Trophoblast cell (in vitro differentiated cells and primary cell): ENCODE data around the gene MYOG.

Experiments
- DNase-seq, 2 donors: peaks; one replicate each; pipeline ENCODE4 v3.0.0-alpha.2; 2016
- H2AFZ ChIP-seq: 2 replicates; pipeline ENCODE4 v1.6.1; 2013; ENCODE audit warnings: low read length, moderate library complexity, mild to moderate bottlenecking; ENCODE audit not compliant: insufficient read depth, poor library complexity
- H2AK5ac ChIP-seq: 2 replicates; pipeline ENCODE4 v1.6.1; 2013; ENCODE audit warnings: mild to moderate bottlenecking, low read length
- H2BK120ac ChIP-seq: 2 replicates; pipeline ENCODE4 v1.6.1; 2013; ENCODE audit warnings: low read length, mild to moderate bottlenecking, moderate library complexity; ENCODE audit not compliant: insufficient read depth, poor library complexity
- H2BK12ac ChIP-seq: 2 replicates; pipeline ENCODE4 v1.6.1; 2013; ENCODE audit warnings: mild to moderate bottlenecking, low read length, moderate library complexity
- H2BK5ac ChIP-seq: 2 replicates; pipeline ENCODE4 v1.6.1; 2013; ENCODE audit warnings: low read length, low read depth, moderate library complexity, mild to moderate bottlenecking; ENCODE audit not compliant: poor library complexity
- H3K14ac ChIP-seq: 2 replicates; pipeline ENCODE4 v1.6.1; 2013; ENCODE audit warnings: mild to moderate bottlenecking, low read length
- H3K18ac ChIP-seq: 2 replicates; pipeline ENCODE4 v1.6.1; 2013; ENCODE audit warnings: mild to moderate bottlenecking, low read length
- H3K23ac ChIP-seq: 2 replicates; pipeline ENCODE4 v1.6.1; 2013; ENCODE audit warnings: low read length
- H3K27ac ChIP-seq: 2 replicates; pipeline ENCODE4 v1.5.1; 2013; ENCODE audit warnings: low read depth, mild to moderate bottlenecking, inconsistent platforms, low read length, moderate library complexity
- H3K27me3 ChIP-seq: 2 replicates; pipeline ENCODE4 v1.6.1; 2013; ENCODE audit warnings: inconsistent platforms, mild to moderate bottlenecking, low read length, moderate library complexity; ENCODE audit not compliant: insufficient read depth
- H3K36me3 ChIP-seq, 2 experiments: 1 replicate in 1 of 2; 2 replicates in 1 of 2; pipeline ENCODE4 v1.6.1; 2013; ENCODE audit warnings: low read length in 2 of 2, mild to moderate bottlenecking in 2 of 2, moderate library complexity in 1 of 2; ENCODE audit not compliant: insufficient read depth in 2 of 2, control insufficient read depth in 1 of 2
- H3K4ac ChIP-seq: 2 replicates; pipeline ENCODE4 v1.6.1; 2013; ENCODE audit warnings: low read depth, mild to moderate bottlenecking, low read length, moderate library complexity
- H3K4me1 ChIP-seq, 2 experiments: 1 replicate in 1 of 2; 2 replicates in 1 of 2; pipeline ENCODE4 v1.6.1; 2013; ENCODE audit warnings: low read length in 2 of 2, mild to moderate bottlenecking in 2 of 2, moderate library complexity in 1 of 2; ENCODE audit not compliant: insufficient read depth in 2 of 2, control insufficient read depth in 1 of 2
- H3K4me2 ChIP-seq: 2 replicates; pipeline ENCODE4 v1.6.1; 2013; ENCODE audit warnings: inconsistent platforms, mild to moderate bottlenecking, low read length, moderate library complexity
- H3K4me3 ChIP-seq: 2 replicates; pipeline ENCODE4 v1.5.1; 2013; ENCODE audit warnings: mild to moderate bottlenecking, low read depth, low read length, inconsistent platforms
- H3K79me1 ChIP-seq: one replicate; pipeline ENCODE4 v1.6.1; 2013; ENCODE audit warnings: low read length
- H3K79me2 ChIP-seq: 2 replicates; pipeline ENCODE4 v1.6.1; 2013; ENCODE audit warnings: low read length, mild to moderate bottlenecking; ENCODE audit not compliant: control insufficient read depth, insufficient read depth, poor library complexity
- H3K9ac ChIP-seq: 2 replicates; pipeline ENCODE4 v1.6.1; 2013; ENCODE audit warnings: mild to moderate bottlenecking, low read length
- H3K9me3 ChIP-seq: 2 replicates; pipeline ENCODE4 v1.6.1; 2013; ENCODE audit warnings: low read depth, mild to moderate bottlenecking, control low read depth, inconsistent platforms, low read length; ENCODE audit not compliant: insufficient read depth
- H4K12ac ChIP-seq: 2 replicates; pipeline ENCODE4 v1.6.1; 2013; ENCODE audit warnings: low read depth, mild to moderate bottlenecking, low read length, moderate library complexity
- H4K8ac ChIP-seq: 2 replicates; pipeline ENCODE4 v1.6.1; 2013; ENCODE audit warnings: low read depth, mild to moderate bottlenecking, low read length, moderate library complexity
- H4K91ac ChIP-seq: one replicate; pipeline ENCODE4 v1.6.1; 2013; ENCODE audit warnings: low read depth, mild to moderate bottlenecking, low read length, moderate library complexity
- WGBS: extraction: QIAGEN DNeasy Blood & Tissue Kit; methylation state at CpG from one replicate; pipeline ENCODE4 v1.1.7; 2013; ENCODE audit warnings: missing lambda C conversion rate; ENCODE audit not compliant: insufficient read length, insufficient coverage; ENCODE audit errors: extremely low coverage; 5-methylcytosine and 5-hydroxymethylcytosine counted together

Gene MYOG

GRCh38 chr1:203100516-203100869 lies 14.7 kb upstream of the MYOG start:
- Histone ChIP-seq H3K4me3 (no peak overlapping the region), H3K79me2 (no peaks in the 10 kb centered on the region), H3K4me2 (no peak overlapping the region), H4K8ac (no peak overlapping the region), H2BK12ac (no peak overlapping the region), H3K27ac (no peak overlapping the region), H2AFZ (no peak overlapping the region), H3K9me3 (no peaks in the 10 kb centered on the region), H2AK5ac (no peak overlapping the region), H3K36me3 (no peaks in the 10 kb centered on the region), H3K14ac (no peak overlapping the region), H3K18ac (no peak overlapping the region), H3K4me1 (no peaks in the 10 kb centered on the region), H3K79me1 (no peaks in the 10 kb centered on the region), H3K4ac (no peak overlapping the region), H4K12ac (no peak overlapping the region), H2BK5ac (no peak overlapping the region), H2BK120ac (no peak overlapping the region), H3K27me3 (no peaks in the 10 kb centered on the region), H4K91ac (no peak overlapping the region), H3K9ac (no peak overlapping the region), H3K23ac (no peak overlapping the region)
- peak; percentile 77 to 97 for DNase-seq

GRCh38 chr1:203099805-203100515 lies 14.1 kb upstream of the MYOG start:
- no peak overlapping the region for H4K12ac ChIP-seq
- H3K9me3 ChIP-seq: no peaks in the 10 kb centered on the region
- no peak overlapping the region for H3K18ac ChIP-seq
- H4K91ac ChIP-seq: no peak overlapping the region
- H3K79me2 ChIP-seq: no peaks in the 10 kb centered on the region
- no peak overlapping the region for H4K8ac ChIP-seq
- H3K27me3 ChIP-seq: no peaks in the 10 kb centered on the region
- no peak overlapping the region for H2BK5ac ChIP-seq
- no peak overlapping the region for H3K9ac ChIP-seq
- H3K4me1 ChIP-seq: no peaks in the 10 kb centered on the region
- no peak overlapping the region for H3K14ac ChIP-seq
- H2AFZ ChIP-seq: no peak overlapping the region
- no peak overlapping the region for H2BK120ac ChIP-seq
- no peak overlapping the region for H3K4ac ChIP-seq
- no peak overlapping the region for H3K4me2 ChIP-seq
- H3K4me3 ChIP-seq: no peak overlapping the region
- WGBS: no CpG with 5 or more reads among the region's 7 CpGs
- no peak overlapping the region for H2AK5ac ChIP-seq
- peak; percentile 73 to 88 for DNase-seq
- H3K23ac ChIP-seq: no peak overlapping the region
- no peaks in the 10 kb centered on the region for H3K36me3 ChIP-seq
- no peaks in the 10 kb centered on the region for H3K79me1 ChIP-seq
- H2BK12ac ChIP-seq: no peak overlapping the region
- no peak overlapping the region for H3K27ac ChIP-seq

GRCh38 chr1:203098914-203099520 lies 13.2 kb upstream of the MYOG start:
- Histone ChIP-seq H2BK5ac (no peak overlapping the region), H4K91ac (no peak overlapping the region), H4K8ac (no peak overlapping the region), H3K79me2 (no peaks in the 10 kb centered on the region), H3K18ac (no peak overlapping the region), H2AK5ac (no peak overlapping the region), H2BK12ac (no peak overlapping the region), H2AFZ (no peak overlapping the region), H3K4me3 (no peak overlapping the region), H3K23ac (no peak overlapping the region), H2BK120ac (no peak overlapping the region), H3K27me3 (no peaks in the 10 kb centered on the region), H3K4me2 (no peak overlapping the region), H3K9ac (no peak overlapping the region), H3K27ac (no peak overlapping the region), H3K9me3 (no peaks in the 10 kb centered on the region), H4K12ac (no peak overlapping the region), H3K79me1 (no peaks in the 10 kb centered on the region), H3K14ac (no peak overlapping the region), H3K36me3 (no peaks in the 10 kb centered on the region), H3K4me1 (no peaks in the 10 kb centered on the region), H3K4ac (no peak overlapping the region)
- DNase-seq: peak; percentile 23 to 57
- WGBS: no CpG with 5 or more reads among the region's 8 CpGs

- Histone ChIP-seq H3K4ac (no peak overlapping the region), H2BK12ac (no peak overlapping the region), H2AK5ac (no peak overlapping the region), H3K27me3 (no peaks in the 10 kb centered on the region), H4K91ac (no peak overlapping the region), H3K4me3 (no peak overlapping the region), H3K14ac (no peak overlapping the region), H2AFZ (no peak overlapping the region), H3K4me1 (no peaks in the 10 kb centered on the region), H2BK5ac (no peak overlapping the region), H3K79me1 (no peaks in the 10 kb centered on the region), H3K18ac (no peak overlapping the region), H4K12ac (no peak overlapping the region), H2BK120ac (no peak overlapping the region), H3K23ac (no peak overlapping the region), H3K9ac (no peak overlapping the region), H3K9me3 (no peaks in the 10 kb centered on the region), H3K4me2 (no peak overlapping the region), H3K36me3 (no peaks in the 10 kb centered on the region), H3K27ac (no peak overlapping the region), H4K8ac (no peak overlapping the region), H3K79me2 (no peaks in the 10 kb centered on the region)
- no CpG with 5 or more reads among the region's 1 CpG for WGBS
- no peak for DNase-seq
Measured at GRCh38 chr1:203098445-203098844, 12.6 kb upstream of the MYOG start.
